Colonic mucosa (tissue), 4 donors: Measurements from ENCODE around the gene TMEM51. TPM values are rescaled to one million over a fixed set of nuclear protein-coding genes. Genes with fewer than 3 reads are reported as not detected.

Experiments used
- DNase-seq: peaks from one replicate; pipeline ENCODE4 v3.0.0-alpha.2; 2020
- H3K27ac ChIP-seq: fragments of 200-600 bp; one replicate; pipeline ENCODE4 v1.8.0; 2021
- H3K27me3 ChIP-seq: fragments of 200-600 bp; one replicate; pipeline ENCODE4 v1.8.0; 2021
- H3K36me3 ChIP-seq: fragments of 200-600 bp; one replicate; pipeline ENCODE4 v1.8.0; 2021
- H3K4me1 ChIP-seq: fragments of 200-600 bp; one replicate; pipeline ENCODE4 v1.8.0; 2021; ENCODE audit warnings: mild to moderate bottlenecking
- H3K4me3 ChIP-seq: fragments of 200-600 bp; one replicate; pipeline ENCODE4 v1.8.0; 2021
- H3K9ac ChIP-seq, 2 donors: one replicate each; pipeline ENCODE4 v1.7.0; 2013; ENCODE audit warnings: control low read depth in 2 of 2, low read depth in 2 of 2, low read length in 2 of 2
- H3K9me3 ChIP-seq: fragments of 200-600 bp; one replicate; pipeline ENCODE4 v1.8.0; 2021
- intact Hi-C: fragments of 100-400 bp; cut with DNase I; formaldehyde crosslinking; loops from one replicate; pipeline ENCODE4 v1.14.1; 2022
- total RNA-seq, 2 donors: library from RNA; stranded (reverse); fragmentation: NEBNext Ultra II Directional in 1 of 2; extraction: Animal tissue kit (Norgen Biotek cat#: 25700) in 1 of 2; gene quantifications; one replicate each; pipeline ENCODE4 v1.2.1, GENCODE V29; 2021
- TF ChIP-seq, protein P1 (sequence below): fragments of 200-600 bp; IDR thresholded peaks from one replicate; pipeline ENCODE4 v1.8.0; 2022; ENCODE audit warnings: antibody characterized with exemption, mild to moderate bottlenecking
- donor health status: healthy.
- donor health status: DM: no; HTN: no; CAD: no.
- donor health status: DM: no; HTN: no; CAD: no.

TMEM51 gene
- total RNA-seq, 2 donors from 2014 or later = 21.3 to 28.6 TPM

DNA sequence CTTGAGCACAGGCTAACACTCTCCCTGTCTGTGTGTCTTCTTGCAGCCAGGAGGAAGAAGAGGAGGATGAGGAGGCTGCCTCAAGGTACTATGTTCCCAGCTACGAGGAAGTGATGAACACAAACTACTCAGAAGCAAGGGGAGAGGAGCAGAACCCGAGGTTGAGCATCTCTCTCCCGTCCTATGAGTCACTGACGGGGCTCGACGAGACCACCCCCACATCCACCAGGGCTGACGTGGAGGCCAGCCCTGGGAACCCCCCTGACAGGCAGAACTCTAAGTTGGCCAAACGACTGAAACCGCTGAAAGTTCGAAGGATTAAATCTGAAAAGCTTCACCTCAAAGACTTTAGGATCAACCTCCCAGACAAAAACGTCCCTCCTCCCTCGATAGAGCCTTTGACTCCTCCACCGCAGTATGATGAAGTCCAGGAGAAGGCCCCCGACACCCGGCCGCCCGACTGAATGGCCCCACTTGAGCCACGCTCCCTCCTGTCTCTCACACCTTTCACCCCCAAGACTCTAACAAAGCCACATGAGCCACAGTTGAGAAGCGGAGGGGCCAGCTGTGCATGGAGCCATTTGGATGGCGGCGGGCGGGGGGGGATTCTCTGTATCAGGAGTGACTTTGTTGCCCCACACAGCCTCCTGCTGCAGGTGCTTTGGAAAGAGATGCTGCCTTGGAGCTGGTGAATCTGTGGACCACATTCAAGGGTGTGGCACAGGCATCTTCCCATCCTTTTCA lies 65.9 kb downstream of the TMEM51 start:
- Histone ChIP-seq H3K27me3 (no peaks in the 10 kb centered on the region), H3K27ac (no peak overlapping the region), H3K4me3 (no peak overlapping the region), H3K4me1 (peaks cover 4% of the 10 kb centered on the region), H3K9ac (no peak overlapping the region), H3K36me3 (no peaks in the 10 kb centered on the region), H3K9me3 (no peaks in the 10 kb centered on the region)
- TF ChIP-seq, protein P1, sequence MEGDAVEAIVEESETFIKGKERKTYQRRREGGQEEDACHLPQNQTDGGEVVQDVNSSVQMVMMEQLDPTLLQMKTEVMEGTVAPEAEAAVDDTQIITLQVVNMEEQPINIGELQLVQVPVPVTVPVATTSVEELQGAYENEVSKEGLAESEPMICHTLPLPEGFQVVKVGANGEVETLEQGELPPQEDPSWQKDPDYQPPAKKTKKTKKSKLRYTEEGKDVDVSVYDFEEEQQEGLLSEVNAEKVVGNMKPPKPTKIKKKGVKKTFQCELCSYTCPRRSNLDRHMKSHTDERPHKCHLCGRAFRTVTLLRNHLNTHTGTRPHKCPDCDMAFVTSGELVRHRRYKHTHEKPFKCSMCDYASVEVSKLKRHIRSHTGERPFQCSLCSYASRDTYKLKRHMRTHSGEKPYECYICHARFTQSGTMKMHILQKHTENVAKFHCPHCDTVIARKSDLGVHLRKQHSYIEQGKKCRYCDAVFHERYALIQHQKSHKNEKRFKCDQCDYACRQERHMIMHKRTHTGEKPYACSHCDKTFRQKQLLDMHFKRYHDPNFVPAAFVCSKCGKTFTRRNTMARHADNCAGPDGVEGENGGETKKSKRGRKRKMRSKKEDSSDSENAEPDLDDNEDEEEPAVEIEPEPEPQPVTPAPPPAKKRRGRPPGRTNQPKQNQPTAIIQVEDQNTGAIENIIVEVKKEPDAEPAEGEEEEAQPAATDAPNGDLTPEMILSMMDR = no peak
- DNase-seq = no peak
- intact Hi-C loops = no loop called here

DNA sequence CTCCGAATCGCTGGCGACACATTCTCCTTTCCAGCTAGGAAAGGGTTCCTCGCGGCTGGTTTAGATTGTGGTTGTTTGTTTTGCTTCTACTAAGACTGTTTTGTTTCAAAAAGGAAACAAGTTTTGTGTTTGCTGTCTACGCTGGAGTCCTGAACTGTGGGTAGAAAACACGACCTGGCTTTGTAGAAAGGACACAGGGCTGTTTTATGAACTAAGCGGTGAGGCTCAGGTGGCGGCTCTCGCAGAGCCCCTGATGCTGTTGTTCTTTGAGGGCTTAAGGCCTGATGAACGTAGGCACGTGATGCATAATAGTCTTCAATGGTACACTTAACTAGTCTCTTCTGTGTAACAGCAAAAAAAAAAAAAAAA lies 66.5 kb downstream of the TMEM51 start:
- no peak for DNase-seq
- Histone ChIP-seq H3K9ac (no peak overlapping the region), H3K27me3 (no peaks in the 10 kb centered on the region), H3K9me3 (no peaks in the 10 kb centered on the region), H3K27ac (no peak overlapping the region), H3K4me1 (peaks cover under 1% of the 10 kb centered on the region), H3K36me3 (no peaks in the 10 kb centered on the region), H3K4me3 (no peak overlapping the region)
- TF ChIP-seq, protein P1 = no peak
- intact Hi-C loops = no loop called here

DNA sequence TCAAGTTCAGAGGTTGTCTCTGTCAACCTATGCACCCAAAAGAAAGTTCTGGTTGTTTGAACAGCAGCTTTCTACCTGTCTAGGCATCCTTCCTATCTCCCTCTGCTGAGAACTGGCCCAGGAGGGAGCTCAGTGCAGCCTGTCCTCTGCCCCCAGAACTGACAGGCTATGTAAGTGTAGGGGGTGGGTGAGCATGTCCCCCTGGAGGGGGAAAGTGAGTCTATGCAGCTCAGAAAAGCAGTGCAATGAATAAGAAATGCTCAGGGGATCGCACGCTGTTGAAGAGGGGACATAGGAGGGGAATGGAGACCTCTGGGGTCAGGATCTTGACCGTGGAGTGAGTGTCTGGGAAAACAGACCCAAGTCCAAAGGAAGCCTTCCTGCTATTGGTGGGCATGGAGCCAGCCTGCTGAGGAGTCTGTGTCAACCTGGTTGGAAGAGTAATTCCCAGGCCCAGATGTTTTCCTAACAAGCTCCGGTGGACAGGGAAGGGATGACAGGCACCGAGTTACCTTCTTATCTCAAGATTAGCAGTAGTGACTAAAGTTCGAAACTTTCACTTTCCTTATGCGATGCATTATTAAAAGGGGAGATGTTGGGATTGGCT lies 67.4 kb downstream of the TMEM51 start:
- Histone ChIP-seq H3K27ac (peak overlapping the region; percentile 46), H3K9me3 (no peaks in the 10 kb centered on the region), H3K4me1 (no peaks in the 10 kb centered on the region), H3K9ac (peak overlapping the region in 1 of 2 donors; percentile 13), H3K36me3 (no peaks in the 10 kb centered on the region), H3K4me3 (no peak overlapping the region), H3K27me3 (no peaks in the 10 kb centered on the region)
- TF ChIP-seq, protein P1 = no peak
- DNase-seq = peak; percentile 78
- intact Hi-C loops = no loop called here

GRCh38 chr1:15222653-15223303 lies 69.2 kb downstream of the TMEM51 start:
- no peak for DNase-seq
- no peak overlapping the region for H3K27ac ChIP-seq
- intact Hi-C loops = no loop called here
- no peaks in the 10 kb centered on the region for H3K27me3 ChIP-seq
- H3K4me1 ChIP-seq = no peaks in the 10 kb centered on the region
- no peaks in the 10 kb centered on the region for H3K9me3 ChIP-seq
- H3K9ac ChIP-seq = no peak overlapping the region
- TF ChIP-seq, protein P1 = no peak
- H3K4me3 ChIP-seq = no peak overlapping the region
- no peaks in the 10 kb centered on the region for H3K36me3 ChIP-seq

- intact Hi-C loops = no loop called here
Observed at GRCh38 chr1:15224259-15224869, 70.8 kb downstream of the TMEM51 start.

More at GRCh38 chr1:15224259-15224869, 70.8 kb downstream of the TMEM51 start:
- TF ChIP-seq, protein P1 = no peak
- Histone ChIP-seq H3K27ac (no peak overlapping the region), H3K4me3 (no peak overlapping the region), H3K9me3 (no peaks in the 10 kb centered on the region), H3K9ac (no peak overlapping the region), H3K36me3 (no peaks in the 10 kb centered on the region), H3K27me3 (no peaks in the 10 kb centered on the region), H3K4me1 (no peaks in the 10 kb centered on the region)
- DNase-seq = no peak
